HG02623 (cell line): Measurements from ENCODE around the gene TSPAN31.
"Not testable (repeated sequence)": the region's sequence is repeated elsewhere in the genome, so short reads cannot be mapped to it uniquely, and the experiment has no call there.

Source experiments
- ATAC-seq: cut with Tn5 transposase; IDR thresholded peaks from one replicate; pipeline ENCODE4 v1.9.1; 2021; ENCODE audit warnings: moderate library complexity; ENCODE audit not compliant: unreplicated experiment

Gene TSPAN31

GRCh38 chr12:57744777-57745484, at the start of gene TSPAN31:
TSS of gene TSPAN31 (plus strand) at chr12:57745039. CDS start at chr12:57745155, 116 bp downstream.
- peak; percentile 82 for ATAC-seq

GRCh38 chr12:57695770-57696432, 48.9 kb upstream of the TSPAN31 start:
- no peak for ATAC-seq

GRCh38 chr12:57697076-57697475, 47.8 kb upstream of the TSPAN31 start:
- no peak for ATAC-seq

GRCh38 chr12:57698414-57698813, 46.4 kb upstream of the TSPAN31 start:
- ATAC-seq = no peak

GRCh38 chr12:57700317-57700716, 44.5 kb upstream of the TSPAN31 start:
- ATAC-seq = no peak

- no peak for ATAC-seq
Observed at GRCh38 chr12:57707250-57707649, 37.6 kb upstream of the TSPAN31 start.

GRCh38 chr12:57708296-57708695, 36.5 kb upstream of the TSPAN31 start:
- no peak for ATAC-seq

- ATAC-seq = no peak
Observed at GRCh38 chr12:57712701-57713100, 32.1 kb upstream of the TSPAN31 start.

GRCh38 chr12:57713209-57713608, 31.6 kb upstream of the TSPAN31 start:
- ATAC-seq = no peak

- not testable (repeated sequence) for ATAC-seq
Observed at GRCh38 chr12:57715036-57715748, 29.6 kb upstream of the TSPAN31 start.

- ATAC-seq = no peak
Observed at GRCh38 chr12:57715786-57716185, 29.1 kb upstream of the TSPAN31 start.

GRCh38 chr12:57716305-57716704, 28.5 kb upstream of the TSPAN31 start:
- ATAC-seq = no peak

- no peak for ATAC-seq
Observed at GRCh38 chr12:57717131-57717530, 27.7 kb upstream of the TSPAN31 start.

- ATAC-seq = no peak
Observed at GRCh38 chr12:57717846-57718640, 26.8 kb upstream of the TSPAN31 start.

GRCh38 chr12:57718641-57719528, 26.0 kb upstream of the TSPAN31 start:
- ATAC-seq = no peak

GRCh38 chr12:57719777-57720605, 24.8 kb upstream of the TSPAN31 start:
- no peak for ATAC-seq

- no peak for ATAC-seq
Observed at GRCh38 chr12:57720606-57721595, 23.9 kb upstream of the TSPAN31 start.
